Stimulated activated CD4-positive, alpha-beta T cell treated with anti-CD3 and anti-CD28 coated beads, Interleukin-12 subunit alpha, Interleukin-12 subunit beta, amount 100 ng/mL, for 48 hours (primary cell): ENCODE results near the gene PALS1.

ENCODE experiments used
- DNase-seq, 3 donors: peaks; one replicate each; pipeline ENCODE4 v3.0.0-alpha.2; 2020; ENCODE audit warnings: low read depth in 2 of 3, low spot score in 1 of 3

The PALS1 gene

DNA sequence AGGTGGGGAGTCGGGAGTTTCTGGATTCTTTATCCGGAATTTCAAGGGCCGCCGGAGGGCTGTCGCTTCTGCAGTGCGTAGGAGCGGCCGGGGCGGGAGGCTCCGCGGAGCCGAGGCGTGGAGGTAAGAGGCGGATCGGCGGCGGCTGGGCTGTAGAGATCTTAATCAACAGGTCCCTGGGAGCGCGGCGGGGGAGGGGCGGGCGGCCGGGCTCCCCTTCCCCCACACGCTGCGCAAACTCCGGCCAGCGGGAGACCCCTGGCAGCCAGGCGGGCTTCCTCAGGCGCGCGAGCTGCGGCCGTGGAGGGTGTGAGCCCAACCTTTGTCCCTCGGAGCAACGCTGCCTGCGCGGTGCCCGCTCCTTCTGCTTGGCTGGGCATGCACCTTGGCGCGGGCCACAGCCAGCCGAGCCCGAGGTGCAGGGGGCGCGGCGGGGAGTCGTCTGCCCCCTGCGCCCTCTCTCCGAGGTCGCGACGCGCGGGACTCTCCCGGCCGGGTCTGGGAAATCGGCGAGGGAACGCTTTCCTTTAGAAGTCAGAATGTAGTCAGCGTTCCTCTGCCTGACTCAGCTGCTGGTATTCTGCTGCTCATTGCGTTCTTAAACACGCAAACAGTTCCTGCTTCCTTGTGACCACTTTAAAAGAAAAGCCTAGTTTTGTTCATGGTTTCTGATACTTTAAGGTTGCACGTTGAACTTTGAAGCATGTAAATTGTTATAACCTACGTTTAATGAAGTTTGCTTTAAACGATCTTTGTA, at the start of gene PALS1:
Gene PALS1, plus strand, starts transcription at position 25 of the 757 bp plus-strand sequence. CDS start 37,736 bp downstream, outside the sequence.
- DNase-seq = peak; percentile 15 to 44 (median 24)

DNA sequence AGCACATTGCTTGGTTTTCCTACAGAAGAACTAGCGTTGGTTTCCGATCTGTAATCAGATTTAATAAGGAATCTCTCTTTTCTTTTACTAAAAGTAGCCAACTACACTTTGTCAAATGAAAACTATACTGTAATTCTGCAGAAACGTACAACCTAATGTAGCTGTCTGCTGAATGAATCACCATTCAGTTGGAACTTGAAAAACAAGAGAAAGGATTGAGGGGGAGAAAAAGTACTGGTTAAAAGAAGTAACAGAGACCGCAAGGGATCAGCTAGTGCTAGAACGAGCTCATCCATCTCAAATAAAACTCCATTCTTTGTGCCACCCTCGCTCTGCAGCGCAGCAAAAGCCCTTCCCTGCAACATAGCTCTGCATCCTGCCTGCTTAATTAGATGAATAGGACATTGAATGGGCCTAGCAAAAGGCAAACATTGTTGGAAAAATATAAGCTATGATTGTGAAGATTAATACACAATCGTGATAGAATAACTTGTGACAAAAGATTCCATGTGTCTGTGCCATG, 49.4 kb upstream of the PALS1 start:
- DNase-seq = no peak

DNA sequence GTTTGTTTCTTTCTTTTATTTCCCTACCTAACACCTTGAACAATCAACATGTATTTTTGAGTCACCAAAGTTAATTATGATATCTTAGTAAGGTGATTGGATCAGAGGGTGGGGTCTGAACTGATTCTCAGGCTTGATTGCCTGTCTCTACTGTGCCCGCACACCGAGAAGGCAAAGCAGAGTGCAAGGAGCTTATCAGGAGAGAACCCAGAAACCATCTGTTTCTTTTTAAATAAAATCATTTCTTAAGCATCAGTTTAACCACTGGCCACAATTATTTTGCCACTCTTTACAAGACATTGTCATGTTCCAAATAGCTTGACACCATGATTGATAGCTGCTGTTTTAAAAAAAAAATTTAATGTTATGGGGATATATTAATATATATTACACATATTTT, 48.9 kb upstream of the PALS1 start:
- no peak for DNase-seq

DNA sequence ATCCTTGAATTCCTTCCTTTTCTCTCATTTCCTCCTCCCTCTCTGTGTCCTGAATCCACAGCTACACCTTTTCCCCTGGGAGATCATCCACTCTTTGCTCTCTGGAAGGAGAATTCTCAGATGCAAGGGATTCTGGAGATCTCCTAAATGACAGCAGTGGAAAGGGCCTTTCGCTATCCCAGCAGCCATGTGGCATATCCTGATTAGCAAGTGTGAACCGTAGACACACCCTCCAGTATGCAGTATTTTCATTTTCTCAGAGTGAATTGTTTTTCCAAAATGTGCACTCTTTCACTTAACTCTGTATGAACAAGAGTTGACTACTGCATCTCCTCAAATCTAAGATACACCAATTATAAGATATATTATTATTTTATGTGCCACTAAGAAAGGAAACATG, 46.0 kb upstream of the PALS1 start:
- no peak for DNase-seq

DNA sequence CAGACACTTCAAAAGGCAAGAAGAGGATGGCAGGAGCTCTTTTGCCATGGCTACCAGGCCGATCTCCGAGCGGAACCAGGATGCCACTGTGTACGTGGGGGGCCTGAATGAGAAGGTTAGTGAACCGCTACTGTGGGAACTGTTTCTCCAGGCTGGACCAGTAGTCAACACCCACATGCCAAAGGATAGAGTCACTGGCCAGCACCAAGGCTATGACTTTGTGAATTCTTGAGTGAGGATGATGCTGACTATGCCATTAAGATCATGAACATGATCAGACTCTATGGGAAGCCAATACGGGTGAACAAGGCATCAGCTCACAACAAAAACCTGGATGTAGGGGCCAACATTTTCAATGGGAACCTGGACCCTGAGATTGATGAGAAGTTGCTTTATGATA, 42.2 kb upstream of the PALS1 start:
- DNase-seq = no peak

DNA sequence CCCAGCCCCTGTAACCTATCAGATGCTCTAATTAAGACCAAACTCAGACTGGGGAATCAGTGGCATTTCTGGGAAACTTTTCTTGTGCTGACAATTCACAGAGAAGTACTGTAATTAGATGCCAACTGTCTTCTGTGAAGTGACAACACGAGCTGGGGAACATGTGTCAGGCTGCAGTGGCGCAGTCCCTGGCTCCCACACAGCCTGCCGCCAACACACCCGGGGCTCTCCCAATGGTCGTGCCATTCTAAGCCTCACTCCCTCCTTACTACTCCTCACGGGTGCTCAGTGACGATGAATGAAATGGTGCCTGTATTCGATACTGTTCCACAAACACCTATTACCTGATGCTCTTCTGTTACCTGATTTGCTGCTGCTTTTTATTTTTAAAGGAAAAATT, 33.4 kb upstream of the PALS1 start:
- DNase-seq = no peak

DNA sequence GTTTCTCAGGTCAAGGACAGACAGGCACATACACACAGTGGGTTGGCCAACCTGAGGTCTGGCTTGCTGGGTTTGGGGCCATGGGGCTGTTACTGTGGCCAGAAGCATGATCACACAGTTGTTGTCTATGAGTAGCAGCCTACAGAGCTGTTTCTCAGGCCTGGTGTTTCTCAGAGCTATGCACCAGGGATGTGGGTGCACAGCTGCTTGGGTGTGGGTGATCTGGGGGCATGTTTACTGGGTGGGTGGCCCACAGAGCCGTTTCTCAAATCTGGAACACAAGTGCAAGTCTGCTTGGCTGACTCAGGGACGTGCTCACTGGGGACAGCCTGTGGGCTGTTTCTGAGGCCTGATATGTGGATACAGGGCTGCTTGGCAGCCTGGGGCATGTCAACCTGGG, 23.1 kb upstream of the PALS1 start:
- no peak for DNase-seq

DNA sequence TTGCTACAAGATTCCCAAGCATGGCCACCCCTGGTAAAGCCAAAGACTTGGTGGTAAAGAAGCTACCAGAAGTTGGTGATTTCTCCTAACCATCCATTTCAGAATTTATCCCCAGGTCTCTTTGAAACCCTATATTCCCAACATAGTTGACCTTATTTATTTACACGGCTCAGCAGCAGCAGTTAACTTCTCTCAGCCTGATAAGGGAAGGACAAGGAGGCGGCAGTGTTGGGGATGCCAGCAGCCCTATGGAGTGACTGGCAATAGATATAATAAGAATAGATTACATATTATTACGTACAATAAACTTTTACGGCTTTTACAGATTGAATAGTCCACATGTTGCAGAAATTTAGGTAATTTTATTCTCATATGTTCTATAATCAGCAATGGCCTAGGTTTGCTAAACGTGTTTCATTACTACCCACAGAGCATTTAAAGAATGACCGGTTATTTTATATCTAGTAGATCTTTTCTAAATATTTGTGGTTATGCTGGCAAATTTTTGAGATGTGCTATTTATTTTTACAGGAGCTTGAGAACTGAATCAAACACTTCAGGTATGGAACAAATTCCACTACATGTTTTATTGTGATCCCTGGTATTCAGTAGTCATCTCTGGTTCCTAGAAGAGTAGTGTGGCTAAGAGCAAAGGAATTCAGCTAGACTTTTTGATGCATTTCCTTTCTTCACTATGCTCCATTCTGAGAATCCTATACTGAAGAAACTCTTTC, 19.8 kb upstream of the PALS1 start:
- no peak for DNase-seq

DNA sequence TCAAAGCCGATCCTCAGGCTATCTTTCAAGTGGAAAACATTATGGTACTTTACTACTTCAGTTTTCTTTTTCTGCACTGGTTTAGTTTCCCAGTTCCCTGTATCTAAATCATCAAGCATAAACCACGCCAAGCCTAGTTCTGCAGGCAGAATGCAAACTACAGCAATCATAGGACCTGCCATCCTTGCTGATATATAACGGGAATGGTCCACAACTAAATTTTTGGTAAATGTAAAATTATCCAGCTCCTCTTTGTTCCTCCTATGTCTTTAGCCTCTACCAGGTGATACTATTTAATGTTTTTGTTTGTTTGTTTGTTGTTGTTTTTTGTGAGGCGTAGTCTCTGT, 19.3 kb upstream of the PALS1 start:
- DNase-seq = no peak

DNA sequence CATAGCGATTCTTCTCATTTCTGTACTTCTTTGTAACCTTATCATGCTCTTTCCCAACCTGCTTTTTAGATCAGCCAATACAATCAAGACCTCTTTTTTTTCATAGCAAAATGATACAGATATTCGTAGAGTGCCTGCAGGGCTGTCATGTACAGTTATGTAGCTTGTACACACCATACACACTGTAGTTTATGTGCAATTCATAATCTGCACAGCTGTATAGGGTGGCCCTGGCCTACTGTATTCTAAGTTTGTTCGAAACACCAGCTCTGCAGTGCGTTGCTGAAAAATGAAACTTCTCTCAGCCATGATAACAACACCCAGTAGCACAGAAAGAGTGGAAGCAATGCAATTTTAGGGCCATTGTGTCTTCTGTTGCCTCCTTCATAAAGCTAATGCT, 15.7 kb upstream of the PALS1 start:
- DNase-seq = no peak

DNA sequence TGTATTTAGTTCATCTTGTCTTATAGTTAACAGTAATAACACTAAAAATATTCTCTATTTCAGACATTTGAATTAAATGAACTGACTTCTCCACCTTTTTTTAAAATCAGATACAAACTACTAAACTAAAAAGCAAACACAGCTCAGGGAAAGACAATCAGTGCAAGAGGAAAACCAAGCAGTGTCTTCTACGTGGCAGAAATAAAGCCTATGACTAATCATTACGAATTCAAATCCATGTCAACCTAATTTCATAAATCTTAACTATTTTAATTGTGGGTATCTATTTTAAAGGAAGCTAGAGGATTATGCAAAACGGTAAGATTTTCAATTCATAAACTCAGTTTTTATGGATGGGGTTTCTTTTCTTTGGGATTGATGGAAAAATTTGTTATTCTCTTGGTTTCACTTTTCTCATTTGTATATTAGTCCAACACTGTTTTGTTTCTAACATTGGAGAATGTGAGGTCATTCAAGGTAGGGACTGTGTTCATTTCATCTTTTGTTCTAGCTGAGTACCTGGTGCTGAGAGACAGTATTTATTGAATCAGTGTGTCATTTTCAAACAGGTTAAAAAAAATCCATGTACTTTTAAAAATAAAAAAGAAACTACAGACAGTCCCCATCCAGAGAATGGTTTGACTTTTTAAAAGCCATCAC, 12.8 kb upstream of the PALS1 start:
- DNase-seq = no peak

DNA sequence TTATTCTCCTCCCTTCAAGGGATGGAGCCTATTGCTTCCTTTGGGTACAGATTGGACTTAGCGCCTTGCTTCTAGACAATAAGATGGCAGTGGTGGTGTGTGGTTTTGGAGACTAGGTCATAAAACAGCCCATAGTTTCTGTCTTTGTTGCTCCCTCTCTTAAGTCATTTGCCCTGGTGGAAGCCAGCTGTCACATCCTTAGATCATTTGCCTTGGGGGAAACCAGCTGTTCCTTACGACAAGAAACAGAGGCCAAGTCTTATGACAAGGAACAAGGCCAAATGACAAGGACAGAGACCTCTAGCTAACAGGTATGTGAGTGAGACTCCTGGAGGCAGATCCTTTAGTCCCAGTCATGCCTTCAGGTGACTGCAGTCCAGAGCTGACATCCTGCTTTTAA, 9.2 kb upstream of the PALS1 start:
- DNase-seq = no peak

DNA sequence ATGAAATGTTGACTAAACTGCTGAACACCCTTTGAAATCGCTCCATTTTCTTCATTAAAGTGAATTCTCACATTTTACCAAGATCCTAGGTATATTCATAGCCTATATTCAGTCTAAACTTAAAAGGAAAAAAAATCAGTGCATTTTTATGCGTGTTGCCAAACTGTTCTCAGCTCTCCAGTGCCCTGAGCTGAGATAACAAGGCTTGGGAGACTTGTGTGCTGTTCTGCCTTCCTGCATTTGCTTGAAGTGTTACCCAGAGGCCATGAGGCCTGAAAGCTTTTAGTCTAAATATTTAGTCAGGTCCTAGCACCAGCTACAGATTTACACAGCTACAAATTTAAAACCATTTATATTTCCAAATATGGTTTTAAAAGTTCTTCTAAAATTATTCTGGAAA, 8.6 kb upstream of the PALS1 start:
- no peak for DNase-seq

DNA sequence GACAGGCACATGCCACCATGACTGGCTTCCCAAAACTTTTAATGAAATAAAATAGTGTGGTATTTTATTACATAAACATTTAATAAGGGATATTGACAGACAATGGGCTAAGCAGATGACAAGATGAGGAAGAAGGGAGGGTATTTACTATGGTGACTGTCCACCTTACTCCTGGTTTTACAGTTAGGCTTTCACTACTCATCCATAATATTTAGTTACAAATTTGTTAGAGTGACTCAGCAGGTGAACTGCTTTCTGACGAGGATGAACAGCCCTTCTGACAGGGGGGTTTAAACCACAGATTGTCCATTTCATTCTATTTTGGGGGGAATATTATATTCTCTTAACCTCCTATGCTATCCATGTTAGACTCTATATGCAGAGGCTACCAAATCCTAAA, 3.6 kb upstream of the PALS1 start:
- no peak for DNase-seq

DNA sequence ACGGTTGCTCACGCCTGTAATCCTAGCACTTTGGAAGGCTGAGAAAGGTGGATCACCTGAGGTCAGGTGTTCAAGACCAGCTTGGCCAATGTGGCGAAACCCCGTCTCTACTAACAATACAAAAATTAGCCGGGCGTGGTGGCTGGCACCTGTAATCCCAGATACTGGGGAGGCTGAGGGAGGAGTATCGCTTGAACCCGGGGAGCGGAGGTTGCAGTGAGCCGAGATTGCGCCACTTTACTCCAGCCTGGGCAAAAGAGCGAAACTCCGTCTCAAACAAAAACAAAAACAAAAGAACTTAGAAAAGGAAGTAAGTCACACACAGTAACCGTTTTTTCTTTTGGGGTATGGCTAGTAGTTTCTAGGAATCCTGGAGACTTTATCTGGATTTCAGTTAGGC, 1.7 kb upstream of the PALS1 start:
- no peak for DNase-seq

DNA sequence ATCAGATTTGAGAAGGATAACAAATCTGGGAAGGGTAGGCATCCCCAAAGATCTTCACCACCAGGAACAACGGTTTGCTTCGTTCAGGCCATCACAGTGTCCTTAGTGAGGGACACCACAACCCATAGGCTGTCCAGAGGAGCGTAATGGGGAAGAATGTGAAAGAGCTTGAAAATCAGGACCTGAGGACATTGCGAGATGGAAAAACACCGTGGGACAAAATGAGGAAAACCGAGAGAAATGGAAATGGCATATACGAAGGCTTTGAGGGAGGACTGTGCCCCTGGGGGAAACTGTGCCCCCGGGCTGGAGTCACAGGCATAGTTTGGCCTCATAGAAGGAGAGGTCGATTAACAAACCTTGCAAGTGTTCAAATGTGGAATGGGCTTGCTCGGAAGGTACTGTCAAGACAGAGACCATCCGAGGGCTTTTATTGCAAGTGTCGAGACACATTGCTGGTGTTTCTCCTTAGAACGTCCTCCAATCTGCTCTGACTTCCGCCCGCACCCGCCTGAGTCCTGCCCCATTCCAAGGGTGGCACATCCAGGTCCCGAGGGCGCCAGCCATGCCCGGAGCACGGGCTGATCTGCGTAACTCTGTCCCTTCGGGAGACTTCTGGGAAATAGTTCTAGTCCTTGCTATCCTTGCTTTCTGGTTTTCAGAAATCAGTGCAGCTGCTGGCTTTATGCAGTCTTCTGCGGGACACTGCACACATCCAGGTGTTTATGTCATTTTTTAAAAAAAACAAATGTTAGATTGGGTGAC, 885 bp upstream of the PALS1 start:
- peak; percentile 2 to 32 (median 4) for DNase-seq

DNA sequence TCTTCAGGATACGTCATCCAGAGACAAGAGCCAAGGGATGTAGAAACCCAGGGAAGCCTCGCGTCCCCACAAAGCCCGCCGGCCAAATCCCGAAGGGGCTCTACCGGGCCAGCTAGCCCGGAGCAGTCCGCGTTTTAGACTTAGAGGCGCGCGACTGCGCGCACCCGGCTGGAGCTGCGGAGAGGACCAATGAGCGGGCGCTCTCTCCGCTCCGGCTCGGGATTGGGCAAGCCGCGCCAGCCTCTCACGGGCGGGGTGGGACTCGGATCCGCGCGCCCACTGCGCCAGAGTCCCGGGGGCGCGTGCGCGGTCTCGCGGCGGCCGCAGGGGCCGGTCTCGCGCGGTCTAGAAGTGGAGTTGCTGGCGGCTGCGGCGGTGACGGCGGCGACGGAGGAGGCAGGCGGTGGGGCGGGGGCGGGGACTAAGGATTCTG, 241 bp upstream of the PALS1 start:
- peak; percentile 78 to 92 (median 87) for DNase-seq

DNA sequence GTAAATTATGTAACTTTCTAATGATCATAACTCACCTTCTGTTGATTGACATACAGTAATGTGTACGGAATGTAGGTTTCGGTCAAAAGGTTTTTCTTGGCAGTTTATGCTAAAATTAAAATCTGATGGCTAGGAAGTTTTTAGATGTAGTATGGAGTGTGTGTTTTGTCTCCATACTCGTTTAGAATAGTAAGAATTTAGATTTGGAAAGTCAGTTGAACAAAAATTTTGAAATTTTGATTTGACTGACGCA, 859 bp downstream of the PALS1 start:
- no peak for DNase-seq

DNA sequence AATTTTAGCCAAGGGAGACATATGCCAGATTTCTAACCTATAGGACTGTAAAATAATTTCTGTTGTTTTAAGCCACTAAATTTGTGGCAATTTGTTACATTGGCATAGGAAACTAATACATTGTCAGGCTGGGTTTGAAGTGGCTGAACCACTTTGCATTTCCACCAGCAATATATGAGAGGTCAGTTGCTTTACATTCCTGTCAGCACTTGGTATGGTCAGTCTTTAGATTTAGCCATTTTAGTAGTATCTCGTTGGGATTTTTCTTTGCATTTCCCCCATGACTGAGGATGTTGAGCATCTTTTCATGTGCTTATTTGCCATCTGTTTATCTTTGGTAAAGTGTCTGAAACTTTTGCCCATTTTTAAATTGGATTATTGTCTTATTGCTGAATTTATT, 3.9 kb downstream of the PALS1 start:
- no peak for DNase-seq

DNA sequence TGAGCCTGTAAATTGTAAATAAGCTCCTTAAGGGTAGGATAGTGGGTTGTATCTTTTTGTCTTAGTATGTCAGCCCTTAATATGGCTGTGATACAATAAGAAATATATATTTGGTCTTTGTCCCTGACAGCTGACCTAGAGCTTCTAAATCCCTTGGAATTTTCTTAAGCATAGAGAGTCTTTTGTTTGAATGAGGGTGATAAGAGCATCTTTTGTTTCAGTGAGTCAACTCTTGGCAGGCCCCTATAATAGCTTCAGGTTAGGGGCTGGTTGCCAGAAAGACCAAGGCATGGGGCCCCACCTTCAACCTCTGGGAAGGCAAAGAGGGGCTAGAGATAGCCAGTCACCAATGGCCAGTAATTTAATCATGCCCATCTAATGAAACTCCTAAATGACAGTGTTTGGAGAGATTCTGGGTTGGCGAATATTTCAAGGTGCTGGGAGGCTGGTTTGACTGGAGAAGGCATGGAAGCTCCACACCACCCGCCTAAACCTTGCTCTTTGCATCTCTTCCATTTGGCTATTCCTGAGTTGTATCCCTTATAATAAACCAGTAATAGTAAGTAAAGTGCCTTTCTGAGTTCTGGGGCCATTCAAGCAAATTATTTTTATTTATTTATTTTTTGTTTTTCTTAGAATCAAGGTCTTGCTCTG, 10.5 kb downstream of the PALS1 start:
- DNase-seq = no peak

DNA sequence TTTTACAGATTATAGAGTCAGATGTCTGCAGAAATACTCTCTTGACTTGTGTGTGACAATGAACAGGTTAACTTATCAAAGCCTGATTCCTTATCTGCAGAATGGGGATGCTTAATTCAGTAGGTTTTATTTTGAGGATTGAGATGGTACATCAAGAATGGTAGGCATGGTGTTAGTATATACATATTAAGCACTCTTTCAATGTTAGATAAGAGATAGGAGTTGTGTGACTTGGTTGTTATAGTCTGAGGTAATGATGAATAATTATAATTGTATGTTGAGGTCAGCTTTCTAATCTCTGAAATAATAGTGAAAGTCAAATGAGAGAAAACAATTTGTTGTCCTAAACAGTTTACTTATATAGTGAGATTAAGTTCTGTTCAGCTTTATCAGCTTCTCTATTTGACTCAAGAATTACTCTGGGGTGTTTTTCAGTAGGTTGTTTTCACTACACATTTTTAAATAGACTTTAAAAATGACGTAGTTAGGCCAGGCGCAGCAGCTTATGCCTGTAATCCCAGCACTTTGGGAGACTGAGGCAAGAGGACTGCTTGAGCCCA, 11.9 kb downstream of the PALS1 start:
- no peak for DNase-seq
